H9 (cell line): ENCODE measurements around the gene APBB2. TPM values are rescaled to one million over a fixed set of nuclear protein-coding genes. Genes with fewer than 3 reads are reported as not detected.
A peak's percentile ranks its signal among the peaks of the same experiment; 100 is the strongest.

ENCODE experiments used
- DNase-seq: peaks from one replicate; pipeline ENCODE4 v3.0.0-alpha.2; 2017
- H2AFZ ChIP-seq: one replicate; pipeline ENCODE4 v1.6.1; 2013; ENCODE audit warnings: mild to moderate bottlenecking, low read length, control low read depth, moderate library complexity
- H2AK5ac ChIP-seq: 2 replicates; pipeline ENCODE4 v1.6.1; 2013; ENCODE audit warnings: low read length, control low read depth, mixed read lengths; ENCODE audit not compliant: insufficient read length
- H2BK120ac ChIP-seq: one replicate; pipeline ENCODE4 v1.6.1; 2013; ENCODE audit warnings: low read depth, mild to moderate bottlenecking, low read length, control low read depth, inconsistent platforms; ENCODE audit not compliant: poor library complexity, severe bottlenecking
- H2BK12ac ChIP-seq: 2 replicates; pipeline ENCODE4 v1.6.1; 2013; ENCODE audit warnings: low read length, control low read depth, mixed read lengths, low read depth; ENCODE audit not compliant: insufficient read length
- H2BK15ac ChIP-seq: 2 replicates; pipeline ENCODE4 v1.6.1; 2013; ENCODE audit warnings: low read depth, low read length, control low read depth
- H2BK20ac ChIP-seq: one replicate; pipeline ENCODE4 v1.6.1; 2013; ENCODE audit warnings: low read depth, mild to moderate bottlenecking, low read length, control low read depth, inconsistent platforms; ENCODE audit not compliant: poor library complexity, severe bottlenecking
- H2BK5ac ChIP-seq: 2 replicates; pipeline ENCODE4 v1.6.1; 2013; ENCODE audit warnings: low read length, control low read depth, mixed read lengths; ENCODE audit not compliant: insufficient read length
- H3K14ac ChIP-seq: 2 replicates; pipeline ENCODE4 v1.6.1; 2013; ENCODE audit warnings: low read length, control low read depth; ENCODE audit not compliant: insufficient read depth
- H3K18ac ChIP-seq: 2 replicates; pipeline ENCODE4 v1.6.1; 2013; ENCODE audit warnings: low read depth, mild to moderate bottlenecking, mixed read lengths, low read length, control low read depth; ENCODE audit not compliant: insufficient read length
- H3K23ac ChIP-seq: 2 replicates; pipeline ENCODE4 v1.6.1; 2013; ENCODE audit warnings: low read length, control low read depth, mixed read lengths, low read depth; ENCODE audit not compliant: insufficient read length
- H3K23me2 ChIP-seq: 2 replicates; pipeline ENCODE4 v1.6.1; 2013; ENCODE audit warnings: low read depth, mild to moderate bottlenecking, mixed read lengths, low read length, control low read depth; ENCODE audit not compliant: insufficient read length, poor library complexity, severe bottlenecking
- H3K27ac ChIP-seq: 2 replicates; pipeline ENCODE4 v1.5.1; 2013; ENCODE audit warnings: low read length, control low read depth, mixed read lengths, low read depth; ENCODE audit not compliant: insufficient read length
- H3K27me3 ChIP-seq: 2 replicates; pipeline ENCODE4 v1.6.1; 2013; ENCODE audit warnings: low read length, control low read depth, inconsistent platforms; ENCODE audit not compliant: insufficient read depth
- H3K4ac ChIP-seq: 2 replicates; pipeline ENCODE4 v1.6.1; 2013; ENCODE audit warnings: low read depth, mild to moderate bottlenecking, control low read depth, inconsistent platforms, low read length, moderate library complexity
- H3K4me1 ChIP-seq: 2 replicates; pipeline ENCODE4 v1.6.1; 2013; ENCODE audit warnings: low read length, control low read depth, inconsistent platforms; ENCODE audit not compliant: insufficient read depth
- H3K4me2 ChIP-seq: 2 replicates; pipeline ENCODE4 v1.6.1; 2013; ENCODE audit warnings: low read length, control low read depth, mixed read lengths; ENCODE audit not compliant: insufficient read length, insufficient read depth
- H3K56ac ChIP-seq: 2 replicates; pipeline ENCODE4 v1.6.1; 2013; ENCODE audit warnings: low read depth, mild to moderate bottlenecking, mixed read lengths, low read length, control low read depth; ENCODE audit not compliant: insufficient read length
- H3K79me1 ChIP-seq: 2 replicates; pipeline ENCODE4 v1.6.1; 2013; ENCODE audit warnings: low read depth, mild to moderate bottlenecking, moderate library complexity, low read length, control low read depth, inconsistent platforms; ENCODE audit not compliant: insufficient read depth, poor library complexity, severe bottlenecking
- H3K79me2 ChIP-seq: 2 replicates; pipeline ENCODE4 v1.6.1; 2013; ENCODE audit warnings: low read length, control low read depth, inconsistent platforms; ENCODE audit not compliant: insufficient read depth
- H3K9ac ChIP-seq: 2 replicates; pipeline ENCODE4 v1.6.1; 2013; ENCODE audit warnings: low read length, control low read depth, mixed read lengths; ENCODE audit not compliant: insufficient read length; ENCODE audit errors: extremely low read depth
- H3K9me3 ChIP-seq: one replicate; pipeline ENCODE4 v1.6.1; 2013; ENCODE audit warnings: low read depth, low read length, inconsistent platforms; ENCODE audit not compliant: control insufficient read depth
- H3T11ph ChIP-seq: one replicate; pipeline ENCODE4 v1.6.1; 2013; ENCODE audit warnings: mild to moderate bottlenecking, low read length, control low read depth, inconsistent platforms
- H4K20me1 ChIP-seq: one replicate; pipeline ENCODE4 v1.6.1; 2013; ENCODE audit not compliant: control insufficient read depth, insufficient read length, insufficient read depth
- H4K5ac ChIP-seq: 2 replicates; pipeline ENCODE4 v1.6.1; 2013; ENCODE audit warnings: low read depth, mild to moderate bottlenecking, mixed read lengths, low read length, control low read depth; ENCODE audit not compliant: insufficient read length
- H4K8ac ChIP-seq: replicated peaks from 2 replicates; pipeline ENCODE4 v1.6.1; 2013; ENCODE audit warnings: low read length, control low read depth, mixed read lengths, low read depth; ENCODE audit not compliant: insufficient read length
- H4K91ac ChIP-seq: 2 replicates; pipeline ENCODE4 v1.6.1; 2013; ENCODE audit warnings: low read depth, mild to moderate bottlenecking, moderate library complexity, mixed read lengths, low read length, control low read depth; ENCODE audit not compliant: insufficient read length
- H3K27ac Mint-ChIP-seq, 3 experiments: 2 replicates in 2 of 3; 3 replicates in 1 of 3; pipeline ENCODE4 v1.8.0; 2020 to 2021; ENCODE audit warnings: mixed read lengths in 3 of 3, mild to moderate bottlenecking in 1 of 3, moderate library complexity in 1 of 3
- H3K27me3 Mint-ChIP-seq: 2 replicates; pipeline ENCODE4 v1.8.0; 2021; ENCODE audit warnings: low read depth, mild to moderate bottlenecking, moderate library complexity, mixed read lengths
- H3K36me3 Mint-ChIP-seq, 3 experiments: 2 replicates in 2 of 3; 3 replicates in 1 of 3; pipeline ENCODE4 v1.8.0; 2020 to 2021; ENCODE audit warnings: low read depth in 3 of 3, mixed read lengths in 3 of 3; ENCODE audit not compliant: insufficient read depth in 1 of 3
- H3K4me1 Mint-ChIP-seq, 2 experiments: 2 replicates each; pipeline ENCODE4 v1.8.0; 2020; ENCODE audit warnings: mixed read lengths in 2 of 2
- H3K4me3 Mint-ChIP-seq, 2 experiments: 2 replicates in 1 of 2; 3 replicates in 1 of 2; pipeline ENCODE4 v1.8.0; 2020 to 2021; ENCODE audit warnings: mild to moderate bottlenecking in 2 of 2, mixed read lengths in 2 of 2, moderate library complexity in 1 of 2
- H3K9me3 Mint-ChIP-seq, 2 experiments: 2 replicates in 1 of 2; 3 replicates in 1 of 2; pipeline ENCODE4 v1.8.0; 2020; ENCODE audit warnings: mild to moderate bottlenecking in 2 of 2, mixed read lengths in 2 of 2, moderate library complexity in 1 of 2
- CTCF ChIP-seq: fragments of 200-600 bp; sonication (generic); conservative IDR thresholded peaks from 3 replicates; pipeline ENCODE4 v1.8.0; 2021; ENCODE audit warnings: antibody characterized with exemption, mild to moderate bottlenecking
- WGBS: extraction: QIAGEN DNeasy Blood & Tissue Kit; methylation state at CpG from one replicate; pipeline ENCODE4 v1.1.7; 2013; ENCODE audit warnings: missing lambda C conversion rate, low lambda C conversion rate, mixed read lengths; ENCODE audit not compliant: insufficient read length; ENCODE audit errors: extremely low coverage; 5-methylcytosine and 5-hydroxymethylcytosine counted together
- total RNA-seq: library from RNA; stranded (reverse); gene quantifications from 2 replicates; pipeline ENCODE4 v1.2.1, GENCODE V29; 2021

APBB2 gene
- total RNA-seq, 1 experiment from 2014 or later, result 39.6 TPM

DNA sequence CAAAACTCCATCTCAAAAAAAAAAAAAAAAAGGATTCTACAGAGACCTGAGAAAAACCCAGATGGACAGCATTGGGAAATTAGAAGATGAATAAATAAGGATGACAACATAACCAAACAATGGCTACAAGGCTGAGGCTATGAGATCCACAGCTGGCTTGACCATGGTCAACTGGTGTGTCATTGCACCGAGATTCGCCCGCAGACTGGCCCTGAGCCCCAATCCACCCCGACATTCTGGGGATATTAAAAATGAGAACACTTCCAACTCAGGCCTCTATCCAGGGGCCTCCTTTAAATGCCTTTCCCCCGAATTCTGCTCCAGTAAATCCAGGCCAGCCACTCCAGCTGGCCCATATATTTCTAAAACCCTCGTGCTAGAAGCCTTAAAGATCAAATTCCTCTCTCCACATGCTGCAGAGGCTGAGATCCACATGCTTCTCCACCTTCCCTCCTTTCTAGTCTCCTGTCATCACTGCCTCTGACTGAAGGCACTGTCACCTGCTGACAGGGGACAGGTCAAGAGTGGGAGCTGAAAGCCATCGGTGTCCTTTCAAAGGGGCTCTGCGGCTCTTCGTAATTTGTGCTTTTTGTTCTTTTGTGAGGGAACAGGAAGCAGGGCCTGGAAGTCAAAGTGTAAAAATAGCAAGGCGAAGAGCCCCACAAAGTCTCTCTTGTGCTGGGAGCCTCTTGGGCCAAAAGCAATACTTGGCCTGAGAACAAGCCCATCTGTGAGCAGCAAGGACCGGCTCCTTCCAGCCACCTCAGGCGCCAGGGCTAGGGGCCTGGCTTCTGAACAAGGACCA is 260.9 kb downstream of the APBB2 start:
- Histone ChIP-seq H2AK5ac (no peak overlapping the region), H2AFZ (no peak overlapping the region), H4K91ac (no peak overlapping the region), H3K9me3 (no peaks in the 10 kb centered on the region), H4K8ac (no peak overlapping the region), H3K4ac (no peak overlapping the region), H3K4me2 (no peak overlapping the region), H3T11ph (no peak overlapping the region), H3K18ac (no peak overlapping the region), H3K23me2 (no peaks in the 10 kb centered on the region), H3K23ac (no peak overlapping the region), H2BK12ac (no peak overlapping the region), H3K4me1 (peaks cover 2% of the 10 kb centered on the region; the same call in 1 of the 2 replicates), H2BK15ac (no peak overlapping the region), H2BK20ac (no peak overlapping the region), H2BK120ac (no peak overlapping the region), H3K9ac (no peak overlapping the region), H4K5ac (no peak overlapping the region), H2BK5ac (no peak overlapping the region), H3K79me2 (no peaks in the 10 kb centered on the region), H3K56ac (no peak overlapping the region), H3K27ac (no peak overlapping the region), H3K14ac (no peak overlapping the region; the same call in 1 of the 2 replicates), H3K27me3 (no peaks in the 10 kb centered on the region), H3K79me1 (no peaks in the 10 kb centered on the region), H4K20me1 (no peaks in the 10 kb centered on the region)
- H3K36me3 Mint-ChIP-seq, result 0 out of 7 replicates have a peak, but pooled peaks cover 0 to 4% (median 0%) of the 10 kb centered on the region in 3 experiments
- TF ChIP-seq CTCF, result no peak
- no peak for DNase-seq
- no peaks in the 10 kb centered on the region for H3K27me3 Mint-ChIP-seq
- H3K4me1 Mint-ChIP-seq, result peaks cover 17 to 21% of the 10 kb centered on the region in 2 experiments
- peak overlapping the region; percentile 66 to 84 (median 68); a peak in 6 of 7 replicates for H3K27ac Mint-ChIP-seq
- H3K4me3 Mint-ChIP-seq, result no peak overlapping the region
- no CpG with 5 or more reads among the region's 12 CpGs for WGBS
- H3K9me3 Mint-ChIP-seq, result no peaks in the 10 kb centered on the region
